Mucosa of descending colon (tissue), 3 donors: Measurements from ENCODE around the gene LRRC74B. TPM values are rescaled to one million over a fixed set of nuclear protein-coding genes. Genes with fewer than 3 reads are reported as not detected.

Experiments used
- ATAC-seq: fragments of 200-7000 bp; cut with Tn5 transposase; one replicate; pipeline ENCODE4 v1.9.1; 2020; ENCODE audit warnings: mild to moderate bottlenecking, moderate library complexity
- DNase-seq, 3 donors: peaks; one replicate each; pipeline ENCODE4 v3.0.0-alpha.2; 2020
- H3K36me3 ChIP-seq: fragments of 200-600 bp; one replicate; pipeline ENCODE4 v1.8.0; 2021; ENCODE audit warnings: low read depth, mild to moderate bottlenecking
- H3K4me1 ChIP-seq: fragments of 200-600 bp; one replicate; pipeline ENCODE4 v1.8.0; 2021; ENCODE audit warnings: low read depth, mild to moderate bottlenecking
- H3K4me3 ChIP-seq: fragments of 200-600 bp; one replicate; pipeline ENCODE4 v1.8.0; 2021; ENCODE audit warnings: mild to moderate bottlenecking
- H3K9me3 ChIP-seq: fragments of 200-600 bp; one replicate; pipeline ENCODE4 v1.8.0; 2021; ENCODE audit warnings: mild to moderate bottlenecking
- intact Hi-C, 2 donors: fragments of 100-400 bp; cut with DNase I in 1 of 2; cut with micrococcal nuclease in 1 of 2; formaldehyde crosslinking; loops; one replicate each; pipeline versions ENCODE4 v1.11.0 to v1.11.1; 2022; cut with DNase I, micrococcal nuclease
- total RNA-seq, 3 donors: library from RNA; stranded (reverse); fragmentation: NEBNext Ultra II Directional in 2 of 3; extraction: Animal tissue kit (Norgen Biotek cat#: 25700) in 2 of 3; gene quantifications; one replicate each; pipeline versions ENCODE4 v1.2.1 to v1.2.4, GENCODE V29; 2021 to 2023
- TF ChIP-seq, protein P1 (sequence below): fragments of 200-600 bp; IDR thresholded peaks from one replicate; pipeline ENCODE4 v1.8.0; 2022; ENCODE audit warnings: antibody characterized with exemption, mild to moderate bottlenecking
- donor health status: DM: no; HTN: no; CAD: no; lungs with moderate emphysema.
- donor health status: DM: no; HTN: no; CAD: no.
- donor health status: DM: no; HTN: yes; CAD: no.

The LRRC74B gene
- total RNA-seq, 3 donors from 2014 or later: 0.31 TPM; not detected in 2

DNA sequence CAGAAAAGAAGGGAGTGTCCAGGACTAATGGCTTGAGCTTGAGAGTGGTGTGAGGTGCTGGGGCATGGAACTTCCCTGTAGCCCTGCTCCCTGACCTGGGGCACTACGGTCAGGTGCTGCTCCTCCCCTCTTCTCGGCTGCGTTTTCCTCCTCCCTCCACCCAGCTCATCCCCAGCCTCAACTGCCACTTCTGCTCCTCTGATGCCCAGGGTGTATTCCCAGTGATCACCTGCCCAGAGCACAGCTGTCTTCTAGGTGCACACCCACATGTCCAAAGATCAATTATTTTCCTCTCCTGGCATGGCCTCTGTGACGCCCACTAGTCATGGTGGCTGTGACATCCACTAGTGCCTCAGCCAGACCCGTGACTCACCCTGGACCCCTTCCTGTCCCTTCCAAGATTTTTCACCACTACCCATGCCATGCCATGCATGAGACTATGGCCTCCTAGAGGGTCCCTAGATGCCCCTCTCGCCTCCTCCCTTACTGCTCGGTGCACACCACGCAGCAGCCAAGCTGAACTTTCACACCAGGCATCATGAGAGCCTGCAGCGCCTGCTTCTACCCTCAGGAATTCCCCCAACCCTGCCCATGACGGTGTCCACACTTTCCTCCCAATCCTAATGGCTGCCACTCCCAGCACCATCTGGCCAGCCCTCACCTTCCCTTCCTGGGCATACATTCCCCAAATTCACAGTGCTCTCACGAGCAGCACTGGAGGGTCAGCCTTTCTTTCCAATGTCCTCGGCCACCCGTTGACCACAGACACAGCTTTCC lies 28.9 kb upstream of the LRRC74B start:
- intact Hi-C loops: no loop called here
- no peaks in the 10 kb centered on the region for H3K9me3 ChIP-seq
- H3K4me1 ChIP-seq: peaks cover 21% of the 10 kb centered on the region
- peak; percentile 9 for ATAC-seq
- no peak overlapping the region for H3K4me3 ChIP-seq
- no peaks in the 10 kb centered on the region for H3K36me3 ChIP-seq
- TF ChIP-seq, protein P1, sequence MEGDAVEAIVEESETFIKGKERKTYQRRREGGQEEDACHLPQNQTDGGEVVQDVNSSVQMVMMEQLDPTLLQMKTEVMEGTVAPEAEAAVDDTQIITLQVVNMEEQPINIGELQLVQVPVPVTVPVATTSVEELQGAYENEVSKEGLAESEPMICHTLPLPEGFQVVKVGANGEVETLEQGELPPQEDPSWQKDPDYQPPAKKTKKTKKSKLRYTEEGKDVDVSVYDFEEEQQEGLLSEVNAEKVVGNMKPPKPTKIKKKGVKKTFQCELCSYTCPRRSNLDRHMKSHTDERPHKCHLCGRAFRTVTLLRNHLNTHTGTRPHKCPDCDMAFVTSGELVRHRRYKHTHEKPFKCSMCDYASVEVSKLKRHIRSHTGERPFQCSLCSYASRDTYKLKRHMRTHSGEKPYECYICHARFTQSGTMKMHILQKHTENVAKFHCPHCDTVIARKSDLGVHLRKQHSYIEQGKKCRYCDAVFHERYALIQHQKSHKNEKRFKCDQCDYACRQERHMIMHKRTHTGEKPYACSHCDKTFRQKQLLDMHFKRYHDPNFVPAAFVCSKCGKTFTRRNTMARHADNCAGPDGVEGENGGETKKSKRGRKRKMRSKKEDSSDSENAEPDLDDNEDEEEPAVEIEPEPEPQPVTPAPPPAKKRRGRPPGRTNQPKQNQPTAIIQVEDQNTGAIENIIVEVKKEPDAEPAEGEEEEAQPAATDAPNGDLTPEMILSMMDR: no peak
- no peak for DNase-seq

DNA sequence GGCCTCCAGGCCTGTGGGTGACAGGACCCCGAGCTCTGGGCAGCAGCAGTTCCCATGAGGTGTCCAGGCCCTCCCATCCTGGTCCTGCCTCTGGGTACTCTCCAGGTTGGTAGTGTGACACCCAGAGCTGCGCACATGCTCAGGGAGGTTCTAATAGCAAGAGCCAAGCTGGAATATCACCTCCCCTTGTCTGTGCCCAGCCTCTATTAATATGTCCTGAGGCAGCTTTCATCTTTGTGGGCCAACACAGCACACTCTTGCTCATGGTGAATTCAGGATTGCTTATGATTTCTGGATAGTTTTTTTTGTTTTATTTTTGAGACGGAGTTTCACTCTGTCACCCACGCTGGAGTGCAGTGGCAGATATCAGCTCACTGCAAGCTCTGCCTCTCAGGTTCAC lies 27.4 kb upstream of the LRRC74B start:
- Histone ChIP-seq H3K36me3 (no peaks in the 10 kb centered on the region), H3K4me3 (no peak overlapping the region), H3K4me1 (peaks cover 21% of the 10 kb centered on the region), H3K9me3 (no peaks in the 10 kb centered on the region)
- ATAC-seq: no peak
- TF ChIP-seq, protein P1: no peak
- no peak for DNase-seq
- intact Hi-C loops: no loop called here

DNA sequence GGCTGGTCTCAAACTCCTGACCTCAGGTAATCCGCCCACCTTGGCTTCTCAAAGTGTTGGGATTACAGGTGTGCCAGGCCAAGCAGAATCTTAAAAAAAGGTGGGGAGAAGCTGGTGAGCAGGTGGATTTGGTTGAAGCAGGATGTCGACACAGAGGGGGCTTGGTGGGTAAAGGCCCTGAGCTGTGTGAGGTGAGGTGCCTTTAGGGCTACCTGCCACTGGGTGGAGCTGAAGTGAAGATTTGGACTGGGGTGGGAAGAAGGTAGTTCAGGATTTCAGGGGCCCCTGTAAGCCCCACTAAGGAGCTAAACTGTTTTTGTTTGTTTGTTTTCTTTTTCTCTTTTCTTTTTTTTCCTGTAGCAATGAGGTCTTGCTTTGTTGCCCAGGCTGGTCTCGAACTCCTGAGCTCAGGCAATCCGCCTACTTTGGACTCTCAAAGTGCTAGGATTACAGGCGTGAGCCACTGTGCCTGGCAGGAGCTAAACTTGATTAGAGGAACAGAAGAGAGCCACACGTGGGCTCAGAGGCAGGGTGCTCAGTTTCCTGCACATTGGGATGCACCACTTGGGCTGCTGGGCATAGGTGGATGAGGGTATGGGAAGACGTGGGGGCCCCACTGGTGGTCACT lies 24.8 kb upstream of the LRRC74B start:
- intact Hi-C loops: no loop called here
- no peaks in the 10 kb centered on the region for H3K36me3 ChIP-seq
- H3K9me3 ChIP-seq: no peaks in the 10 kb centered on the region
- DNase-seq (no peak), ATAC-seq (no peak)
- TF ChIP-seq, protein P1: no peak
- no peak overlapping the region for H3K4me3 ChIP-seq
- H3K4me1 ChIP-seq: no peaks in the 10 kb centered on the region

DNA sequence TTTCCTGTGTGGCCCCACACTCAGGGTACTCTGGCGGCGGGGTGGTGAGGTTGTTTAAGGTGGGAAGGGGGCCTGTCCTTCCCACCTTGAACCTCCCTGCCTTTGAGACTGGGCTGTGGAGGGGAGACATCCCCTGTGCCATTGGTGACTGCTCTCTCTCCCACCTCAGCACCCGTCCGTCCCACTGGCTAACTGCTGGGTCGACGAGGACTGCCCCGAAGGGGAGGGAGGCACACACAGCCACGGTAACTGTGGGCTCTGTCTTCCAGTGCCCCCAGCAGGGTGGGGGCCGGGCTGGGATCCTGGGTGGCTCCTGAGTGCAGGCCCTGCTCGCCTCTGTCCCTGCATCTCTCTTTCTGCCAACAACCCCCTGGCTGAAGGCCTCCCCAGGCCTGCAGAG lies 23.2 kb upstream of the LRRC74B start:
- intact Hi-C loops: no loop called here
- Histone ChIP-seq H3K4me1 (no peaks in the 10 kb centered on the region), H3K4me3 (no peak overlapping the region), H3K9me3 (no peaks in the 10 kb centered on the region), H3K36me3 (no peaks in the 10 kb centered on the region)
- no peak for DNase-seq
- ATAC-seq: no peak
- TF ChIP-seq, protein P1: no peak

DNA sequence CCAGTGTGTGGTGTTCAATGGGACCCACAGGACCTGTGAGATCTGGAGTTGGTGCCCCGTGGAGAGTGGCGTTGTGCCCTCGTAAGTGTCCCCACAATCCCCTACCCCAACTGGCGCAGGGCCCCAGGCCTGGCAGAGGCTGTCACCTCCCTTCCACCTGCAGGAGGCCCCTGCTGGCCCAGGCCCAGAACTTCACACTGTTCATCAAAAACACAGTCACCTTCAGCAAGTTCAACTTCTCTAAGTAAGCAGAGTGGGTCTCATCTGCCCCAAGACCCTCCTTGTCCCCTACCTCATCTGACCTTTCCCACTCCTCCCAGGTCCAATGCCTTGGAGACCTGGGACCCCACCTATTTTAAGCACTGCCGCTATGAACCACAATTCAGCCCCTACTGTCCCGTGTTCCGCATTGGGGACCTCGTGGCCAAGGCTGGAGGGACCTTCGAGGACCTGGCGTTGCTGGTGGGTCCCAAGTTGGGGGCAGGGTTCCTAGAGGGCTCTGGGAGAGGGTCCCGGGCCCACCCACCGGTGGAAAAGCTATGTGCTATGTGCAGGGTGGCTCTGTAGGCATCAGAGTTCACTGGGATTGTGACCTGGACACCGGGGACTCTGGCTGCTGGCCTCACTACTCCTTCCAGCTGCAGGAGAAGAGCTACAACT lies 22.7 kb upstream of the LRRC74B start:
- Histone ChIP-seq H3K9me3 (no peaks in the 10 kb centered on the region), H3K4me3 (no peak overlapping the region), H3K36me3 (no peaks in the 10 kb centered on the region), H3K4me1 (no peaks in the 10 kb centered on the region)
- intact Hi-C loops: no loop called here
- DNase-seq (no peak), ATAC-seq (no peak)
- TF ChIP-seq, protein P1: no peak
